ENCODE measurements around the gene NPIPA5. TPM values are rescaled to one million over a fixed set of nuclear protein-coding genes. Genes with fewer than 3 reads are reported as not detected.

The NPIPA5 gene
- total RNA-seq, 2 experiments from 2014 or later = 20.9 to 22.5 TPM

Other genes with a start within 250 kb of the NPIPA5 start
- gene MPV17L, start 17.5 kb upstream of the NPIPA5 start, total RNA-seq = under 1 TPM in 1 of 2 experiments, not detected in 1; 0.26 TPM
- gene BMERB1, start 56.3 kb upstream of the NPIPA5 start, total RNA-seq = 10 to 100 TPM in 1 of 2 experiments, 1 to 10 TPM in 1; 4.5 to 11.9 TPM

Data from activated CD8-positive, alpha-beta memory T cell treated with anti-CD3 and anti-CD28 coated beads, Interleukin-2, amount 10 ng/mL, durations not matched to agents 7 days and 5 days (primary cell).